GM10847 (cell line): ENCODE data around the gene FBXW12.

Experiments
- POLR2A ChIP-seq: IDR thresholded peaks from 2 replicates; pipeline ENCODE4 v1.6.1; 2011; ENCODE audit not compliant: insufficient read length; ENCODE audit errors: extremely low read depth

The FBXW12 gene

DNA sequence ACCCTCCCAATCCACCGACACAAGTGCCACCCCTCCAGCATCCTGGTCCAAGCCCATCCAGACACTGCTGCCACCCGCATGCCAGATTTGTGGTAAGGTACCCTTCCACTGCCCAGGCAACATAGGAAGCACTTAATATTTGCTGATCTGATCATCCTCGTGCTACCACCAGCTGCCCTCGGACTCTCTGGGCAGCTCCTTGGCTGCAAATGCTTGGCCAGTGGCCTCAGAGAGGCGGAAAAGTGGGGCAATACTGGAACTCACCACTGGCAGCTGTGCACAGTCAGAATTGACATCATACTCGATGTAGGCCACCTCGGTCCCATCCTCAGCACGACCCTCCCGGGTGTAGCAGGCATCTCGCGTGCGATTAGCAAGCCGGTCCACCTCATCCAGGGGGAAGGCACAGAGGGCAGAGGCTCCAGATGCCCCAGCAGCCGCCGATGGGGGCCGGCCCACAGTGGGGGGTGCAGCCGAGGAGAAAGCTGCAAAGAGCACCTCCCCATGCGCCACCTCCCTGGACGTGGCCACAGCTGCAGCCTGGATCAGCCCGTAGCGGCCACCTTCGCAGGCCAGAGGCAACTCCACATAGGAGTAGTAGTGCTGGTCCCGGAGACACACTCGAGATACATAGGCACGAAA is 51.3 kb downstream of the FBXW12 start:
- TF ChIP-seq POLR2A: no peak

DNA sequence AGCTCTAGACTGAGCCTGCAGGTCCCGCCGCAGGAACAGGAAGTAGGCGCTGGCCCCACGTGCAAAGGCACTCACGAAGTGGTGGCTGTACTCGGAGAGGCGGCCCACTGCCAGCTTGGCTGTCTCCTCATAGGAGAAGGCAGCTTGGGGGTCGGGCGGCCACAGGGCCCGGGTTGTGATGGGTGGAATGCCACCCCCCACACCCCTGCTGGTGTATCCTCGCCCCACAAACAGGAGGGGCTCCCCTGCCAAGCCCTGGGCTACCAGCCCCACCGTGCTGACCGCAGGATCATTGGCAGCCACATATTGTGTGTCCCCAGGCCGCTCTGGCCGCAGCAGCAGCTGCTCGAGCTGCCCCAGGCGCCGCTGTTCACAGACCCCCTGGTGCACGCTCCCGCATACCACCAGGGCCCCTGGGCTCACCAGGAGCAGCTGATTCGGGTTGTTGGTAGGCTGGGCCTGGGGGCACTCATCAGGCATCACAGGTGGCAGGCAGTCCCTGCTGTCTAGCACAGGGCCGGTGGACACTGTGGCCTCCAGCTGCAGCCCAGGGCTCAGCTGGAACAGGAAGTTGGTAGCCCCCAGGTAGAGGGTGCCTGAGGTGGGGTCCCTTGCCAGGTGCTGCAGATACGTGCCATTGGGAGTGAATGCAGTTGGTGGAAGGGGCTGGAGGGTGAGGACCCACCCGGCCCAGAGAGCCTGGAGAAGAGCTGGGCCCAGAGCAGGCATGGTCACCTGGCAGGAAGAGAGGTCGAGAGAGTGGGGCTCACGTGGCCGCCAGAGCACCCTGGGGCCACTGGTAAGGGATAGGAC is 52.1 kb downstream of the FBXW12 start:
- no peak for TF ChIP-seq POLR2A

DNA sequence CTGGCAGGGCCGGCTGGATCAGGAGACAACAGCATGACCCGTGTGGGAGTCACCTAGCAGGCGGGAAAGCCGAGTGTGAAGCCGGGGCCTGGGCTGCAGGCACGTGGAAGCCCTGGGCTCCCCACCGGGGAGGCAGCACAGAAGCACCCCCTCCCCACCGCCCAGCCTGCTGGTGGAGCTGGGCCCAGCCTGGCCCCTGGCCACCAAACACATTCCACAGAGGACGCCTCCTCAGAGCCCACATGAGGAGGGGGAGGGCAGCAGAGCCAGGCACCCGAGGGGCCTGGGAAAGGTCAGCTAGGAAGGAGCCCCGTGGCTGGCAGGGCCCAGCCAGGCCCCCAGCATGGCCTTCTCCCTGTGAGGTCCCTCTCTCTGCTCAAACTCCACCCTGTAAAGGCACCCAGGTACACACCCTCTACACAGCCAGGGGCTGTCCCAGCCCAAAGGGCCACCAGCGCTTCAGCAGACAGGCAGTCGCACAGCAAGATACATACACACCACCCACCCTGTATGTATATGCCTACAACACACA is 53.3 kb downstream of the FBXW12 start:
- TF ChIP-seq POLR2A: no peak

DNA sequence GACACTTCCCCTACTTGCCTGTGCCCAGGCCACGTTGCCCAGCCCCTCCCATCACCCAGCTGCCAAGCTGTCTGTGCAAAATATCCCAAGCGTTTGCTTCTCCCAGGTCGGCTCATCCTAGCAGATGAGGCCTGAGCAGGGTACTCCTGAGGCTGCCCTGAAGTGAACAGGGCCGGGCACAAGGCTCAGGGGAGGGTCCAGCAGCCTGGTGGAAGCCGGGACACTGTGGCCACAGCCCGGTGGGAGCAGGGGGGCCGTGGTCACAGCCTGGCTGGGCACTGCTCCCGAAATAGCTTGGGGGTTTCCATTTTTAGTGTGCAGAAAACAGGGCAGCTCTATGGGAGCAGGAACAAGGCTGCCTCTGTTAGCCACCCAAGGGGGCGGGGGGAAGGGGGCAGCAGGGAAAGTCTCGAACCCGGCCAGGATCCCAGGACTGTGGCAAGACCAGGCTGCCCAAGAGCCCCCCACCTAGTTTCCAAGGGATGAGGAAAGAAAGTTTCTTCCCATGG is 54.4 kb downstream of the FBXW12 start:
- TF ChIP-seq POLR2A: no peak

DNA sequence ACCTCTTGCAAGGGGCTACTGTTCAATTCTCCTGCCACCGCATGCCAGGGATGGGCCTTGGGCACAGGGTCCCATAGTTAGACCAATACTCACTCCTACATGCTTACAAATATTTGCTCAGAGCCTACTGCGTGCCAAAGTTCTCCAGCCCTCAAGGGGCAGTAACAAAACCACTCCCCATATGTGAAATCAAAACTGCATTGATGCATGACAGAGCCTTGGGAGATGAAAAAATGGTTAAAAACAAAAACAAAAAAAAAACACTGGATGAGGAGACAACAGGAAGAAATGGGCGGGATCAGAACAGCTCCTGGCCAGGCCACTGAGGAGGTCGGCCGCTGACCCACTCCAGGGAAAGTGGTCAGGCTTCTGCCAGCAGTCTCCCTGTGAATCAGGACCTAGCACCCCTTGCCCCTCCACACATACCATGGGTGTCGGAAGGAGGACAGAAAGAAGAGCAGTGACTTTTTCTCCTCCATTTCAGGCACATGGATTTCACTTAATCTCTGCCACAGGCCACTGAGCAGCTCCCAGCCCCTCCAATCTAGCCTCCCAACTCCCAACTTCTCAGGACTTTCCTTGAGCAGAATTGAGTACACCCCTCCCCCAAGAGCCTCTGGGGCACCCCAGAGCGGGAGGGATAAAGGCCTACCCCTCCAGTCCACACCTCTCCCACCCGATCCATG is 55.1 kb downstream of the FBXW12 start:
- TF ChIP-seq POLR2A: no peak

DNA sequence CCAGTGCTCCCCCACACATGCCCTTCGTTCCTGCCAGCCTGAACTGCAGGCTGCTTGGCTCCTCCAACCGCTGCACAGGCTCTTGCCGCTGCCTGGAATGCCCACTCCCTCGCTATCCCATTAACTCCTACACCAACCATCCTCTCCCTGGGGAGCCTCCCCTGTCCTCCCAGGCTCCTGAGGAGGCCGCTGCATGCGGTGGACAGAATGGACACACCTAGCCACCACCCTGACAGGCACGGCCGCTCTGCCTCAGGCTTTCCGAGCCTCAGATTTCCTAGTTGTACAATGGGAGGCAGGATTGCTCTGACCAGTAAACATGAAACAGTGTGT is 55.6 kb downstream of the FBXW12 start:
- TF ChIP-seq POLR2A: no peak

DNA sequence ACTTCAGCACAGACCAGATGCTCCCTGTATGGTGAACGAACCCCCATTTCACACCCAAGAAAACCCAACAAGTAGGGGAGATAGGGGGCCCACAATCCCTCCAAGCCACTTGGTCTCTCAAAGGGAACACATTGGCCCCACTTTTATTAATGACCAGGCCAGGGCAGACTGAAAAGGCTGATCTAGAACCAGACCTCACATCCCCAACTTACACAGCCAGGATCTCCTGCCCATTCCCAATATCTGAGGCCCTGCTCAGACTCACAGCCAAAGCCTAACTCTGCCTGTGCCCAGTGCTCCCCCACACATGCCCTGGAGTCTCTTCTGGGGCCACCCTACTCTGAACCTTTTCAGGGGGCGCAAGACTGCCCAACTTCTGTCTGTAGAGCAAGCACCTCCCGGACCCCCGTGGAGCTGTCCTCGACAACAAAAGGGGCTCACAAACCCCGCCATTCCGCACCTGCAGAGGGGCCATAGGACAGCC is 56.1 kb downstream of the FBXW12 start:
- no peak for TF ChIP-seq POLR2A

DNA sequence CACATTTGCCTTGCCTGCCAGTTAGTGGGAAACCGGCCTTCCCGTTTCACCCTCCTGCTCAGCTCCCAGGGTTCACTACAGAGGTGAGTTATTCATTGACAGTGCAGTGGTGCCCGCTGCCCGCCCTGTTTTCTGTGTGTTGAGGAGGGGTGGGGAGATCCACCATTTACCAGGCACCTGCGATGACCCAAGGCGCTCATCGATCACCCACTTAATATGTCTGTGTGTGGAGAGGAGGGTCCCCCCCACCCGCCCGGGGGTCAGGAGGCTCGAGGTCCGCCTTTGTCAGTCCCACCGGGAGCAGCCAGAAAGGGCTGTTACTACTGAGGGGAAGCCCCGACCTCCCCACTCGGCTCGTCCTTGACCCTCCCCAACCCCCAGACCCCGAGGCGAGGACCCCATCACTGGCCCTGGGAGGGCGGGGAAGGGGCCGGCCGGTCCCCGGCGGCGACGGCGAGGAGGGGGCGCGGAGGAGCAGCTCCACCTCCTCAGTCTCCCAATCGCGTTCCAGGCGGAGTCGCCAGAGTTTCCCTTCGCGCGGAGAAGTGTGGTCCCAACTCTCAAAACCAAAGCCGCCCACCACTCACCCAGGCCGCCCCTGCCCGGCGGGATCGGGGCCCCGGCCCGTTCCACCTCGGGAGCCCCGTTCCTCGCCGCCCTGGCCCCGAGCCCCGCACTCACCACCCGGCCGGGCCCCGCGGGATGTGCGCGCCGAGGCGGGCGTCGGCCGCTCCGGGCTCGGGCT is 56.7 kb downstream of the FBXW12 start:
- TF ChIP-seq POLR2A: no peak

DNA sequence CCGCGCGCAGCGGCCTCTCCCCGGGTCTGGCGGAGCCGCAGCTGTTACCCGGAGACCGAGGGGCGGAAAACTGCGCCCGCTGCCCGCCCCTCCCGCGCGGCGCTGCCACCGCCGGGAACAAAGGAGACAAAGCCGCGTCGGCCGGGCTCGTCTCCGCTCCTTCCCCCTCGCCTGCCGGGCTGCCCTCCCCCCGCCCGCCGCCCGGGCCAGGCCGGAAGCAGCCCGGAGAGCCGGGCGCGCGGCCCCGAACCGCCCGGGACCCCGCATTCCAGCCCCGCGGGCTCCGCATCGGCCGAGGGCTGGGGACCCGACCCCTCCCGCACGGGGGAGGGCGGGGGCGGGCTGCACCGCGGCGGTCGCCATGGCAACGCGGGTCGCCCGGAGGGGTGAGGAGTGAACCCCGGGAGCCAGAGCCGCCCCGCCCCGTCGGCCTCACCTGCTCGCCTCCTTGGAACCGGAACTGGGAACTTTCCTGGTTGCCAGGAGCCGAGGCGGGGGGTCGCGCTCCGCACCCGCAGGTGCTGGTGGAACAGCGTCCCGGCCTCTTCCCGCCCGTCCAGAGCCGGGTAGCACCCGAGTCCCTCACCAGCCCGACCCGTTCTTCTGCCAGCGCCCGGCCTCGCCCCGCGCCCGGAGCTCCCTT is 57.4 kb downstream of the FBXW12 start:
- TF ChIP-seq POLR2A: no peak

DNA sequence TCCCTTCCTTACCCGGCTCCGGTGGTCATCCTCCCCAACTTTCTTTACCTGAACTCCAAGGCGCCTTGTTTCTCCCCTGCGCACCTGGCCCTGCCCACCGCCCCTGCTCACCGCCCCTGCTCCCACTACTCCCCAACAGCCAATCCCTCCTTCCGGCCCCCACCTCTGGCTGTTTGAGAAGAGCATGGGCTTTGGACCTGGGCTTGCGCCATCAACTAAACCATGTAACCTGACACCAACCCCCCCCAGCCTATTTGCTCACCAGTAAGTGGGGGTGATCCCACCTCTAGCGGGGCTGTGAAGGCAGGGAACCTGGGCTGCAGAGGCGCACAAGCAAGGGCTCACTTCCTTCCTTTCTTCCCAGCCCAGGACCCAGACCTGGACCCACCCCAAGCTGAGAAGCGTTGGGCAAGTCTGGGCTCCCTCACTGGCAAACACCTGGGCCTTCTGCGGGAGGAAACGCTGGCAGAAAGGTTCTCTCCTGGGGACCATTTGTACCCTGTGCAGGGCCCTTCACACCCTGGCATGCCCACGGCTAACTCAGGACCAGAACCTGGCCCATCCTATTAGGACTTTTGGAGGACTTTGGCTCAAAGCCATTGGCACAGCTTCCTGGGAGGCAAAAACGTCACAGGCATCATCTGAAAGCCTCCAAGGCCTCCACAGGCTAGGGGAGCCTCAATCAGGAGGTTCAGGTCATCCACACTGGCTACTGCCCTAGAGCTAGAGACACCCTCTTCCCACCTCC is 58.1 kb downstream of the FBXW12 start, which contains the start of gene PLXNB1:
PLXNB1 (minus strand) TSS at position 127 of the 748 bp plus-strand sequence. CDS start 5,475 bp downstream, outside the sequence.
- TF ChIP-seq POLR2A: no peak

DNA sequence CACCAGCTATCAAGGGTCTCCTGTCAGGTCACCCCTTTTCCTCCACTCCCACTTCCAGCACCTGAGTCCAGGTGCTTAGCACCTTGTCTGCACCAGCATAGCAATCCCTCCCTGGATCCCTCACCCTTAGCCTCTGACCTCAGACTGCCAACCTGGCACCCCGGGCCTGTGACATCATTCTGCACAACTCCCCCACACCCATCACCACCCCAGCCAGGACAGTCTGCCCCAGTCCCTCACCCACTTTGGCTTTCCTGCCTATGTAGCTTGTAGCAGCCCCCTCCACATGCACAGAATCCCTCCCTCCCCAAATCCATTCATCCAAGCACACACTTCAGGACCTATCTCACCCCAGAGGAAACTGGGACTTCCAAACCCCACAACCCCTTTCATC is 58.7 kb downstream of the FBXW12 start:
- TF ChIP-seq POLR2A: no peak

DNA sequence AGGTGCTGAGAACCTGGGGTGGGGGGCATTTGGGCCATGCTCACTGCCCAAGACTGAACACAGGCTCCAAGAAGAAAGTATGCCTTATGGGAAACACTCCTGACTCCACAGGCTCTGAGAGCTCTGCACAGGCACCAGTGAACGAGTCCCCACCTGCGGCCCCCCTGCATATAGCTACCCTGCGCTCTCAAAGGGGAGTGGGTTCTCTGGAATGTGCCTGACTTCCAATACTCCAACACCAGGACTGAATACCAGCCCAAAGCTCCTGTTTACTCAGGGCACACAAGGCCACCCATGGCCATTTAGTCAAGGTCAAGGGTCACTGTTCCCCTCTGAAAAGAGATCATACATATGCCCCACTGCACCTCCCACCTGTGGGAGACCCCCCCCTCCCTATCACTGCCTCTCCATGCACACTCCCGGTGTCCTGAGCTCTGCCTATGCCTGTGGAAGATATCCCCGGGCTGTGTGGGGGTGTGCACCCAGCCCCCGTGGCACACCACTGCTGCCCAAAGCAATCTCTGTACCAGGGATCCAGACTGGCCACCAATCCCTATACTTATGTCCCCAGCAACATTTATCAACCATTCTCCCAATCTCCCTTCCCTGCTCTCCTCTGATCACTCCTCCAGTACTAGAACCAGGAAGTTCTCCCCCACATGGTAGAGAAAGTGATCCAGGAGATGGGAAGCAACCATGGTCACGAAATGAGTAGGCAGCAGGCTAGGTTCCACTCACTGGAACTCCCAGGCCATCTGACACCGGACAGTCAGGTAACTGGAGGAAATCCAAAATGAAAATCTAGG is 59.4 kb downstream of the FBXW12 start:
- no peak for TF ChIP-seq POLR2A
